ENCODE results near the gene PWWP2B.

The PWWP2B gene

GRCh38 chr10:132446195-132446581 is 49.2 kb downstream of the PWWP2B start:
- no peak for TF ChIP-seq CTCF (IDR thresholded peaks at IDR 0.05; ENCODE audit: low read depth, low read length)
- no peaks in the 10 kb centered on the region for H3K36me3 ChIP-seq
- no peak for DNase-seq
- peaks cover 11% of the 10 kb centered on the region; the same call in 1 of the 2 replicates for H3K4me1 ChIP-seq
- H3K27me3 ChIP-seq: no peaks in the 10 kb centered on the region
- no peaks in the 10 kb centered on the region; the same call in 1 of the 2 replicates for H3K9me3 ChIP-seq
- H3K4me3 ChIP-seq (ENCODE audit: low read depth, low read length): no peak overlapping the region

- H3K4me1 ChIP-seq: peaks cover 11% of the 10 kb centered on the region; the same call in 1 of the 2 replicates
- peak; percentile 42 for TF ChIP-seq CTCF (IDR thresholded peaks at IDR 0.05; ENCODE audit: low read depth, low read length)
- H3K4me3 ChIP-seq (ENCODE audit: low read depth, low read length): no peak overlapping the region
- no peaks in the 10 kb centered on the region; the same call in 1 of the 2 replicates for H3K9me3 ChIP-seq
- DNase-seq: peak; percentile 52
- no peaks in the 10 kb centered on the region for H3K36me3 ChIP-seq
- no peaks in the 10 kb centered on the region for H3K27me3 ChIP-seq
These were observed 49.9 kb downstream of the PWWP2B start for GRCh38 chr10:132446661-132447445.

GRCh38 chr10:132447446-132448247 is 50.6 kb downstream of the PWWP2B start:
- TF ChIP-seq CTCF (IDR thresholded peaks at IDR 0.05; ENCODE audit: low read depth, low read length): no peak
- H3K4me1 ChIP-seq: peaks cover 11% of the 10 kb centered on the region; the same call in 1 of the 2 replicates
- no peak overlapping the region for H3K4me3 ChIP-seq (ENCODE audit: low read depth, low read length)
- H3K27me3 ChIP-seq: no peaks in the 10 kb centered on the region
- no peaks in the 10 kb centered on the region for H3K36me3 ChIP-seq
- no peaks in the 10 kb centered on the region for H3K9me3 ChIP-seq
- no peak for DNase-seq

DNA sequence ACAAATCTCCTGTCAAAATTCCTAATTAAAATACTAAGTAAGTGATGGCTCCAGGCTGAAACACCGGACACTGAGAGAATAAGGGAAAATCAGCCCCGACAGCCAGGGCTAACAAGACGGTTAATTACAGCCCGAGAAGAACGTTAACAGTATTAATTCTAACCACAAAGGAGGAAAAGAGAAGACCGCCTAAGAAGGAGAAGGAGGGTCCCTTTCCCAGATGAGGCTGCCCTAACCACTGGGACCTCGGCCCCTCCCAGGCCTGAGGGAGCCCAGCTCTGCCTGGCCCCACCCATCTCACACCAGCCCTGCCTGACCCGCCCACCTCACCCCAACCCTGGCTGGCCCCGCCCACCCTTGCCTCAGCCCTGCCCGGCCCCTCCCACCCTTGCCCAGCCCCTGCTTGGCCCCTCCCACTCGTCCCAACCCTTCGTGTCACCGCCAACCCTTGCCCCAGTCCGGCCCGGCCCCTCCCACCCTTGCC is 51.3 kb downstream of the PWWP2B start:
- H3K4me1 ChIP-seq: peaks cover 11% of the 10 kb centered on the region; the same call in 1 of the 2 replicates
- DNase-seq: peak; percentile 64
- no peaks in the 10 kb centered on the region for H3K27me3 ChIP-seq
- H3K9me3 ChIP-seq: no peaks in the 10 kb centered on the region
- no peak overlapping the region for H3K4me3 ChIP-seq (ENCODE audit: low read depth, low read length)
- H3K36me3 ChIP-seq: no peaks in the 10 kb centered on the region
- no peak for TF ChIP-seq CTCF (IDR thresholded peaks at IDR 0.05; ENCODE audit: low read depth, low read length)

GRCh38 chr10:132449051-132449810 is 52.2 kb downstream of the PWWP2B start:
- Histone ChIP-seq H3K27me3 (no peaks in the 10 kb centered on the region), H3K4me1 (peaks cover 11% of the 10 kb centered on the region; the same call in 1 of the 2 replicates), H3K9me3 (no peaks in the 10 kb centered on the region), H3K36me3 (no peaks in the 10 kb centered on the region), H3K4me3 (ENCODE audit: low read depth, low read length) (no peak overlapping the region)
- TF ChIP-seq CTCF (IDR thresholded peaks at IDR 0.05; ENCODE audit: low read depth, low read length): no peak
- peak; percentile 58 for DNase-seq
